GM21447 (cell line): Measurements from ENCODE around the gene PEX5L.
"Not testable (repeated sequence)": the region's sequence is repeated elsewhere in the genome, so short reads cannot be mapped to it uniquely, and the experiment has no call there.

Experiments
- ATAC-seq: cut with Tn5 transposase; IDR thresholded peaks from one replicate; pipeline ENCODE4 v1.9.1; 2021; ENCODE audit not compliant: unreplicated experiment

The PEX5L gene

DNA sequence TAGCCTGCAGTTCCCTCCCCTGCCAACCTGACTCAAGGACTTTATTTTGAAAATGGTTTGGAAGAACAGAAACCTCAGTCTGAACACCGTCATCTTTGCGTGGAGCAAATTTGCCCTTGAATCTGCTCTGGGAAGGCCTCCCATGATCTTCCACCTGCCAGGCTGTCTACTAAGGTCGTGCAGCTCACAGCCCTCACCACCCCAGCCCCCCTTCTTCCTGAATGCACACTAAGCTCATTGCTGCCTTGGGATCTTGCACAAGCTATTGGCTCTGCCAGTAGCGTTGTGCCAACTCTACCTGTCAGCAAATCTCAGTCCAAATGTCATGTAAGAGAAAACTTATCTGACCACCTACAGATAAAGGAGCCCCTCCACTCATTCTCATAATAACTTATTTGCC, 242.4 kb downstream of the PEX5L start:
- no peak for ATAC-seq

GRCh38 chr3:179791793-179792192, 244.9 kb downstream of the PEX5L start:
- ATAC-seq = no peak

DNA sequence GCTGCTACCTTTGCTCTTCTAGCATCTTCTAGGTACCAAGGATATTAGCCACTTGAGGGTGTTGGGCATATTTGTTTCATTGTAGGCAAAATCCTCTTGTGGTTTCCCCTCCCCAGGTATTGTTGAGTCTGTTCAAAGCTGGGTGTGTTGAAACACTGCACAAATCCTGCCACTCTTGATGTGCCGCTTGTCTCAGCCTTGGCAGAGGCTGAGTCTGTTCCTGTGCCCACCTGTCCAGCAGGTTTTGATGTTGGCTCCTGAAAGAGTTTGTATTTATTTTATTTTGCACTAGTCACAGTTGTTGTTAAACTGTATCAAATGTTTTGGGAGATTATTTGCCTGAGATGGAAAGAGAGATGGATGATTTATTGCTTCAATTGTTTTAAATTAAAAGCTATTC, 247.7 kb downstream of the PEX5L start:
- no peak for ATAC-seq

DNA sequence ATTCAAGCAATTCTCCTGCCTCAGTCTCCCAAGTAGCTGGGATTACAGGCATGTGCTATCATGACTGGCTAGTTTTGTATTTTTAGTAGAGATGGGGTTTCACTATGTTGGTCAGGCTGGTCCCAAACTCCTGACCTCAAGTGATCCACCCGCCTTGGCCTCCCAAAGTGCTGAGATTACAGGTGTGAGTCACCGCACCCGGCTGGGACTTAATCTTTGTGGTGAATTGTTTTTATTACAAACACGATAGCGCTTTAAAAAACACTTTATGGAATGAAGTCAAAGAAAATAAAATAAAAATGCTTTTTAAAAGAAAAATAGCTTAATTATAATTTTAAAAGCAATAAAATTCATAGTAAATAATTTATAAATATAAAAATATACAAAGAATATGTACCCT, 253.9 kb downstream of the PEX5L start:
- ATAC-seq = not testable (repeated sequence)

- ATAC-seq = no peak
These were observed 261.2 kb downstream of the PEX5L start for GRCh38 chr3:179775416-179776122.

DNA sequence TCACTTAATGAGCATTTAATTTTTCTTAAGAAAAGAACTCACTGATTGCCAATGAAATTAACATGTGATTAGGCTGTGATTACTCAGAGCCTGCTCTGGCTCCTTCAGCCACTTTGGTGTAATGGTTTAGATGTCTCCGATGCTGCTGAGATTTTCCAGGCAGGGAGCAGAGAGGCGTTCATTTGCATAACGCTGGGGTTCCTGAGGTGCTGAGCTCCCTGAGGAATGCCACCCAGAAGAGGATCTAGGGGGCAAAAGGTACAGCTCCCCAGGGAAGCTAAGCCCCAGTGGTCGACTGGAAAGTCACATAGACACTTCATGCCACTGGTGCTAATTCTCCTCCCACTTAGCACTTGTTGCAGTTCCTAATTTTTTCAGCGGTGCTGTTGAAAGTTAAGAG, 264.4 kb downstream of the PEX5L start:
- no peak for ATAC-seq

- no peak for ATAC-seq
These were observed 264.9 kb downstream of the PEX5L start for GRCh38 chr3:179771797-179772196.

GRCh38 chr3:179769411-179770247, 267.1 kb downstream of the PEX5L start:
- ATAC-seq = no peak

DNA sequence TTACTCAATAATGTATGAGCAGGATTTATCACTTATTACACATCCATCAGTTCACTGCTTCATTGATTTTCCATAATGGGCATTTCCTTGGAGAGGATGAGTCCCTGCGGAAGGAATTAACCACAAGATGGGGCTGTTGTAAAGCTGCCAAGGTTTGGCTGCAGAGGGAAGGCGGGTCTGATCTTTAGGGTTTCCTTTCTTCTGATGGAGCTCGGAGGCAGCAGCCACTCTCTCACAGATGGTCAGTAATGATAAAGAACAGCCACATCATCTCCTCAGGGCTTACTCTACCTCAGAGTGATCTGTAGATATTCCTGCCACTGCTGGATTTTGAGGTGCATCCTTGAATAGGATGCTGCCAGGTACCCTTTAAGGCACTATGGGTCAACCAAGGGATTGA, 268.7 kb downstream of the PEX5L start:
- no peak for ATAC-seq

DNA sequence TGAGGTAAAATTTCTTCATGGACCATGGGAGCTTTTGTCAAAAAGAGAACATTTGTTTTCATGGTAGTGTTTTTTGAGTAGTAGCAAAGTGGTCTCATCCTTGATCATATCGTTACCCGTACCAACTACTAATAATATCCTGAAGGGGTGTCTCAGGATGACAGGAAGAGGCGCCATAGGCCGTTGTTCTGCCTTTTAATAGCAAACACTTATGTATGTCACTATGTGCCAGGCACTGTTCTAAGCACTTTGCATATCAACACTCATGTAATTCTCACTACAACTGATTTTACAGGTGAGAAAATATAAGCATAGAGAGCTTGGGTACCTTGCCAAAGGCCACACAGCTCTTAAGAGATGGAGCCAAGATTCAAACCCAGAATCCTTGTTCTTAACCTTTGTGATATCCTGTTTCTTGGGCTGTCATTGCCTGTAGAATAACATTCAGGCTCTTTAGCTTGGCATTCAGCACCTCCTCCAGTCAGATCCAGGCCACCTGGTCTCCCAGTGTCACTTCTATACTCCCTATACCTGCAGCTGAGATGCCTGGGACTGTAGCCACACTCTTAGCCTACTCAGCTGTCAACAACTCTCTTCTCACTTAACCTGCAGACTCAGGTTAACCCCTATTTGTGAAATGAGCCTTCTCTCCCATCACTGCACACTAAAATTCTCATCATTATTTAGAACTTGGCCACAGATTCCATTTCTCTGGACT, 270.2 kb downstream of the PEX5L start:
- ATAC-seq = no peak

DNA sequence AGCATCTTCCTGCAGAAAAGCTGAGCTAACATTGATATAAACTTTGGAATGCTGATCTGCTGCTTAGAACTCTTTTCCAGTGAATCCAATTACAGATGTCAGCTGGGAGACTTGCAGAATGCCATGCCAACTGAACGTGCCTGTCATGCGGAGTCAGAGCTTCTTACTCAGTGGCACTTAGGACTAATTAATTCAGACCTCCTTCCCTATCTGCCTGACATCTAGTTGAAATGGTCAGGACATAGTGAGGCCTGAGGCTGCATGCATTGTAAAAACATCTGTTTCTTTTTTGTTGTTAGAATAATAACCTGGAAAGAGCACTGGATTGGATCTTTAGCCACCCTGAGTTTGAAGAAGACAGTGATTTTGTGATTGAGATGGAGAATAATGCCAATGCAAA, 271.3 kb downstream of the PEX5L start:
- no peak for ATAC-seq

GRCh38 chr3:179760944-179761343, 275.8 kb downstream of the PEX5L start:
- no peak for ATAC-seq

DNA sequence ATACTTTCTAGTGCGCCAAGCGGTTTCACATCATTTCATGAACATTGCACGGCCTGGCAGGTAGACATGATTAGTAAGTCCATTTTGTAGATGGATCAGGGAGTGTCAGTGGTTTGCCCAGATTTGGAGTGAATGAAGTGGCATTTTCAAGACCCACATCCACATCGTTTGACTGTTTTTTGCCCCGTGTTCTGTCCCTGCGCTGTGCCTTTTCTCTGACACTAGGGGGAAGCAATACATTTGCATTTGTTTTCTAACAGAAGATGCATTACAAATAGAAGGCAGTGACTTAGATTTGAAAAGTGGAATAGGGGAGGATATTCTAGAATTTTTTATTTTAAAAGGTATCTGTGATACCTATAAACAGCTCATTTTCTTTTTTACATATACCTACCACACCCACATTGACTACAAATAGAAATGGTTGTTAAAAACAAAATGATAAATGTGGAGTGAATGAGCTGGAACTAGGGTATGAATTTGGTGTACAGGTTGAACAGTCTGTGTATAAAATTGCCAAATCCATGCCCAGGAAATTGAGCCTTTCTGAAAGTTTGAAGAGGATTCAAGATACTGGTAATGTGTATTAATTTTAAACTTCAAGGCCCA, 285.9 kb downstream of the PEX5L start:
- no peak for ATAC-seq

DNA sequence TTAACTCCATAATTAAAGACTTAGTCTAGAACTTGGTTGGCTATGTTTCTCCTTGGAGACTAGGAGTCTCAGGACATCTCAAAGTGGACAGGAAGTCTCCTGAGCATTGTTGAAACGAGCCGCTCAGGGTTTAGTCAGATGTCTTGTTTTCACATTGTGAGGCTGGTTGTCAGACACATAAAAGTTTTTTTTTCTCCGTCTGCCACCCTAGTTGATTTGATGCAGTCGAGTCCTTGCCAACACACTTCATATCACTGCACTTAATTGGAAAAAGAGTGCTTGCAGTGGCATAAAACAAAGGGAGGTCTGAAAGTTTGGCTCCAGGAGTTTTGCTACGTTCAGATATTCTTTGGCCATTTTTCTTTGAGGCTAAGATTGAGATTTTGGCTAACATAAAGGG, 291.0 kb downstream of the PEX5L start:
- no peak for ATAC-seq

DNA sequence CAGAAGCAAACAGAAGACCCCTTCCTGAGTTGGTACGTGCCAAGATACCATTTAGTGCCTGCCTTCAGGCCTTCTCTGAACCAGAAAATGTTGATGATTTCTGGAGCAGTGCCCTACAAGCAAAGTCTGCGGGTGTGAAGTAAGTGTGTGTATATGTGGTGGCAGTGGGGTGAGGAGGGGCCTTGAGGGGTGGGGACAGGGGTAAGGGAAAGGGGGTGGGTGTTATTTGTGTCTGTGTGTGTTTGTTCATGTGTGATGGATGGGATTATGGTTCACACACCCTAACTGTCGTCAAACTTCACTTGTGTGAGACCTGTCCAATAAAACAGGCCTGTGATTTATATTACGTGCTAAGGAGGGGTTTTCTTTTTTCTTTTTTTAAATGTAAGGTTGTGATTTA, 291.7 kb downstream of the PEX5L start:
- no peak for ATAC-seq
